Mononuclear cell (primary cell): ENCODE results near the gene RPL3. TPM values are rescaled to one million over a fixed set of nuclear protein-coding genes. Genes with fewer than 3 reads are reported as not detected.

Source experiments
- H3K27me3 ChIP-seq: 2 replicates; pipeline ENCODE4 v1.6.0; 2011; ENCODE audit warnings: low read length, control low read depth; ENCODE audit not compliant: insufficient read depth
- H3K4me1 ChIP-seq: 2 replicates; pipeline ENCODE4 v1.5.1; 2011; ENCODE audit warnings: mild to moderate bottlenecking, low read length, control low read depth; ENCODE audit not compliant: insufficient read depth
- H3K4me3 ChIP-seq: 2 replicates; pipeline ENCODE4 v1.5.1; 2011; ENCODE audit warnings: mild to moderate bottlenecking, low read length, moderate library complexity
- H3K9me3 ChIP-seq: 2 replicates; pipeline ENCODE4 v1.5.1; 2011; ENCODE audit warnings: low read depth, mild to moderate bottlenecking, control low read depth, low read length
- total RNA-seq: library from RNA; depleted of rRNA; stranded (reverse); fragments of >200 nt; gene quantifications from one replicate; pipeline ENCODE4 v1.2.3, GENCODE V29; 2012

RPL3 gene
- total RNA-seq, 1 donor = 4,267 TPM

DNA sequence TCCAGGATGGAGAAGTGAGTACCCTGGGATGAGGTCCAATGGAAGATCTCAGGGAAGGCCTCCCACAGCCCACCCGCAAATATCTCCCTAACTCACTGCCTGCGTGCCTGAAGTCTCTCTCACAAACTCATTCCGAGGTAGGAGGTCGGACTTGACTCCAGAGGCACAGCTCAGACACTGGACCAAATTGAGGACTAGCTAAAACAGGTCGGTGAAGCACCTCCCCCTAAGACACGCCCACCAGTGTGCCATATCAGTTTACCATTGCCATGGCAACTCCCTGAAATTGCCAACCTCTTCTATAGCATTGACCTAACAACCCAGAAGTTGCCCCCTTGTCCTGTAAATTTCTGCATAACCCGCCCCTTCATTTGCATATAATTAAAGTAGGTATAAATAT lies 17.5 kb downstream of the RPL3 start:
- Histone ChIP-seq H3K27me3 (no peaks in the 10 kb centered on the region), H3K4me3 (no peak overlapping the region), H3K4me1 (peaks cover 26% of the 10 kb centered on the region), H3K9me3 (no peaks in the 10 kb centered on the region)

GRCh38 chr22:39301108-39301507 lies 18.3 kb downstream of the RPL3 start:
- Histone ChIP-seq H3K9me3 (no peaks in the 10 kb centered on the region), H3K4me3 (no peak overlapping the region), H3K27me3 (no peaks in the 10 kb centered on the region), H3K4me1 (peaks cover 22% of the 10 kb centered on the region)

DNA sequence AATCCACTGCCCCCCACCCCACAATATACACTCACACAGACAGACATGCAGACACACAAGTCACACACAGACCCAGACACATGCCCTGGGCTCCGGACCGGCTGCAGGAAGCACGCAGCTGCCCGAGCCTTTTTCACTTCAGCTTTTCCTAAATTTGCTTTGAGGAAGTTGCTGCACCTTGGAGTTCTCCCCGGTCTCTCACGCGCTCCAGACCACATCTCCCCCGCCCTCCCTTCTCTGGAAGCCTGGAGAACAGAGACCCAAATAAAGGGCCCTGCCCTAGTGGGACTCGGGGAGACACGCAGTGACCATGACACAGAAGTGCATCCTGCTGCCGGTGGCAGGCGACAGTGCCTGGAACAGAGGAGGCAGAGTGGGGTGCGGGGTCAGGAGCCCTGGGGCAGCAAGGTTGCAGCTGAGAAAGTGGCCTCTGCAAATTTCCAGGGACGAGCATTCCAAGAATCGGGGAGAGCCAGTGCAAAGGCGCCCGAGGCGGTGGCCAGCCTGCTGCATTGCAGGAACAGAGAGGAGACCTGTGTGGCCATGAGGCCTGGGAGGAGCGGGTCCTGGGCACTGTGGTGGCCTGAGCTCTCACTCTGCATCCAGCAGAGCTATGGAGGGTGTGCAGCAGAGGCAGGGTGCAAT lies 19.1 kb downstream of the RPL3 start:
- H3K9me3 ChIP-seq = no peaks in the 10 kb centered on the region
- H3K4me3 ChIP-seq = no peak overlapping the region
- peaks cover 22% of the 10 kb centered on the region for H3K4me1 ChIP-seq
- H3K27me3 ChIP-seq = no peaks in the 10 kb centered on the region

- Histone ChIP-seq H3K4me3 (no peak overlapping the region), H3K9me3 (no peaks in the 10 kb centered on the region), H3K4me1 (peaks cover 22% of the 10 kb centered on the region), H3K27me3 (no peaks in the 10 kb centered on the region)
Observed at GRCh38 chr22:39299829-39300178, 19.6 kb downstream of the RPL3 start.

DNA sequence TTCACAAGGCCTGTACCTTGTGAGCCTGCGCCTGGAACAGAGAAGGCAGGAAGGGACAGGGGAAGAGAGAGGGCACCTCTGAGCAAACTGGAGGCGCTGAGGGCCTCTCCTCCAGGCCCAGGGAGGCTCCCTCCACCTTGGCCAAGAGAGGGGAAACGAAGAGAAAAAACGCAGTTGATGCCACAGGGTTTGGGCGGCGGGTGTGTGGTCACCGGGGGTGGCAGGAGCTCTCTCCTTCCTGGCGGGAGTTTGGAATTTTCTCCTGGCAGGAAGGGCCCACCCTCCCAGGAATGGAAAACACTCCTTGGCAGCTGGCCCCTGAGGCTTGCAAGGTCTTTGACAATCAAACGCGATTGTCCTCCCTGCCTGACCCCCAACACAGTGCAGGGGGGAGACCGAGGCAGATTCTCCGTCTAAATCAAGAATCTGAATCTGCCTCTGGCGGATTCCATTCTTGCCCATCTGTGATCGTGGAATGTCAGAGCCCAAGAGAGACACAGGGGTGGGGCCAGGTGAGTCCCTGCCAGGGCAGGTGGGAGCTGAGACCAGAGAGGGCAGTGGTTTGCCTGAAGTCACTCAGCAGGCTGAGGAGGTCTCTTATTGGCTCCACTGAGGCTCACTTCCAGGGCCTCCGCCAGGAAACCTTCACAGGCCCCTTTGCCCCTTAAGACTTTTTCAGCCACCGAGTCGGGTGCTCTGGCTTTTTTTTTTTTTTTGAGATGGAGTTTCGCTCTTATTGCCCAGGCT lies 21.0 kb downstream of the RPL3 start:
- Histone ChIP-seq H3K27me3 (no peaks in the 10 kb centered on the region), H3K4me3 (no peak overlapping the region)

GRCh38 chr22:39297490-39298240 lies 21.8 kb downstream of the RPL3 start:
- peaks cover 25% of the 10 kb centered on the region for H3K4me1 ChIP-seq
- H3K27me3 ChIP-seq = no peaks in the 10 kb centered on the region
- H3K4me3 ChIP-seq = no peak overlapping the region
- H3K9me3 ChIP-seq = no peaks in the 10 kb centered on the region

More for the DNA sequence above, 21.0 kb downstream of the RPL3 start:
- Histone ChIP-seq H3K4me1 (peaks cover 22% of the 10 kb centered on the region), H3K9me3 (no peaks in the 10 kb centered on the region)

DNA sequence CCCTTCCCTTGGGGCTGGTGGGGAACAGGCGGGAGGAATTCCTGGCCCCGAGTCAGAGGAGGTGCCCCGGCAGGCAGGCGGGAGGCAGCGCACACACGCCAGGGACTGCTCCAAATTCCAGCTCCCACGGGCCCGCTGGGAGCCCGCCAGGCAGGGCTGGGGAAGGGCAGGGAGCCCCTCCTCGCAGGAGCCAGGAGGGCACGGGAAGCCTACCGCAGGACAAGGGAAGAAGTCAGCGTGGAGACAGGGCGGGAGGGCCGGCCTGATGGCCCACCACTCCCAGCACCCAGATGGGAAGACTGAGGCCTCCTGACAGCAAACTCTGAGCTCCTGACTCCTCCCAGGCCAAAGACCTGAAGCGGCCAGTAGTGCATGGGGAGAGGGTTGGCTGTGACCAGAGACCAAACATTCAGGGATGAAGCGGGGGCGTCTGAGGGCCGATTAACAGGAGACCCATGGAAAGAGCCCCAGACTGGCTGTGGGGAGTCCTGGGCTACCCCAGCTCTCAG lies 22.4 kb downstream of the RPL3 start:
- Histone ChIP-seq H3K4me3 (no peak overlapping the region), H3K27me3 (no peaks in the 10 kb centered on the region), H3K4me1 (peaks cover 31% of the 10 kb centered on the region), H3K9me3 (no peaks in the 10 kb centered on the region)

- Histone ChIP-seq H3K27me3 (no peaks in the 10 kb centered on the region), H3K4me1 (peaks cover 34% of the 10 kb centered on the region), H3K9me3 (no peaks in the 10 kb centered on the region), H3K4me3 (no peak overlapping the region)
Observed at GRCh38 chr22:39296535-39296934, 22.9 kb downstream of the RPL3 start.

- no peaks in the 10 kb centered on the region for H3K27me3 ChIP-seq
- no peak overlapping the region for H3K4me3 ChIP-seq
- H3K9me3 ChIP-seq = no peaks in the 10 kb centered on the region
- H3K4me1 ChIP-seq = peaks cover 20% of the 10 kb centered on the region
Observed at GRCh38 chr22:39294571-39295468, 24.6 kb downstream of the RPL3 start.

GRCh38 chr22:39293766-39294368 lies 25.6 kb downstream of the RPL3 start:
- Histone ChIP-seq H3K27me3 (no peaks in the 10 kb centered on the region), H3K9me3 (no peaks in the 10 kb centered on the region), H3K4me3 (no peak overlapping the region)

DNA sequence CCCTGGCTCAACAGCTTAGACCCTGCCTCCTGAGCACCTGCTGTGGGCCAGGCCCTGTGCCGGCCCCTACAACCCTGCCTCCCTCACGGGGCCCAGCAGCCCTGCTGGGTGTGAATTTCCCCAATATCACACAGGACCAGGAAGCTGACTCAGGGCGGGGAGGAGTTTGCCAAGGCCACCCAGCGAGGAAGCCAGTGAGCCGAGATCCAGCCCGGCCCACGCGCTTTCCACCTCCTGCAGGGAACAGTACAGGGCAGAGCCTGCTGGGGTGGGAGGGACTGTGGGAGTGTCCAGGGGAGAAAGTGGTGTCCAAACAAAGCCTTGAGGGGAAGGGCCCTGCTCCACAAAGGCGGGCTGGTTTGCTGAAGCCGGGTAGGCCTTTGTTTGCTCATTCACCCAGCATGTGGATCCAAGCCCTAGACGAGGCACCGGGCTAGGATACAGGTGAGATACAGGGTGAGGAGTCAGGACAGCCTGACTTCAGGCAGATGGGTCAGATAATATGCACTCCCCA lies 26.8 kb downstream of the RPL3 start:
- peaks cover 21% of the 10 kb centered on the region for H3K4me1 ChIP-seq
- H3K4me3 ChIP-seq = no peak overlapping the region
- H3K27me3 ChIP-seq = no peaks in the 10 kb centered on the region
- no peaks in the 10 kb centered on the region for H3K9me3 ChIP-seq

More at GRCh38 chr22:39293766-39294368, 25.6 kb downstream of the RPL3 start:
- peaks cover 12% of the 10 kb centered on the region for H3K4me1 ChIP-seq

- Histone ChIP-seq H3K4me3 (no peak overlapping the region), H3K4me1 (peaks cover 27% of the 10 kb centered on the region), H3K9me3 (no peaks in the 10 kb centered on the region), H3K27me3 (no peaks in the 10 kb centered on the region)
Observed at GRCh38 chr22:39292031-39292462, 27.4 kb downstream of the RPL3 start.

DNA sequence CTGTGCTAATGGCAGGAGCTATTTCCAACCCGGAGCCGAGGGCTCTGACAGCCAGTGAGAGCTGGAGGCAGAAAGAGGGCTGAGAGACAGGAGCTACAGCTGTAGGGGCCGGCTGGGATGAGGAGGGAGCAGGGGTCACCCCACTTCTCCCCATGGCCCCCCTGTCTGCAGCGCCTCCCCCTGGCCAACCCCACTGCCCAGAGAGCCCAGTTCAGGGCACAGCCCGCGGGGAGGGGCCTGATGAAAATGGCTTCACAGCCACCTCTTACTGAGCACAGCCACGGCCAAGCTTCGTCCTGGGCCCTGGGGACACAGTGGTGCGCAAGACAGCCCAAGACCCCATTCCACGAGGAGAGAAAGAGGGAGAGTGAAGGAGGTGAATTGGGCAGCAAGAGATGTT lies 27.9 kb downstream of the RPL3 start:
- Histone ChIP-seq H3K4me3 (no peak overlapping the region), H3K27me3 (no peaks in the 10 kb centered on the region), H3K9me3 (no peaks in the 10 kb centered on the region), H3K4me1 (peaks cover 32% of the 10 kb centered on the region)

DNA sequence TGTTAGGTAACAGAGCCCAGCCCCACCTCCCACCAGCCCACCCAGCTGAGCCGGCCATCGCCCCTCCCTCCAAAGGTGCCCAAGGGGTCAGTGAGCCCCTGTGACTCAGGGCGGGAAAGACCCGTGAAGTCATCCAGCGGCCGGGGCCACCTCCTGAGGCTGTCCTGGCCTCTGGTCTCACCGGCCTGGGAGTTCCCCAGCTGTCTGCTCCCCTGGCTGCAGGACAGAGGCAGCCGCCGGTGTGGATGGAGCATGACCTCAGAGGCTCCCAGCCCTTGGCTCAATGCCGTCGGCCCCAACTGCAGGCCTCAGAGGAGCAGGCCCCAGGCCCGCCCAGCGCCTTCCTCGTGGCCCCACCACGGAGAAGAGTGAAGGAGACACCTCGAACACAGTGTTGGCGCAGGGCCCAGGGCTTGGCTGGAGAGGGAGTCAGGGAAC lies 28.7 kb downstream of the RPL3 start:
- no peak overlapping the region for H3K4me3 ChIP-seq
- H3K9me3 ChIP-seq = no peaks in the 10 kb centered on the region
- peaks cover 40% of the 10 kb centered on the region for H3K4me1 ChIP-seq
- H3K27me3 ChIP-seq = no peaks in the 10 kb centered on the region
